Spleen (tissue), 7 donors: Measurements from ENCODE around the gene LYZL4.

ENCODE experiments used
- CTCF ChIP-seq, 11 experiments: fragments of 200-600 bp in 7 of 11; fragments of 450-650 bp in 4 of 11; sonication (generic) in 4 of 11; IDR thresholded peaks in 8 of 11; conservative IDR thresholded peaks in 3 of 11; 1 replicate in 7 of 11; 2 replicates in 4 of 11; pipeline versions ENCODE4 v1.4.0 to v1.8.0; 2016 to 2021; ENCODE audit warnings: antibody characterized with exemption in 11 of 11, inconsistent platforms in 4 of 11, mild to moderate bottlenecking in 1 of 11
- POLR2A ChIP-seq, 3 donors: fragments of 450-650 bp; IDR thresholded peaks; one replicate each; pipeline ENCODE4 v1.5.1; 2017; ENCODE audit warnings: antibody characterized with exemption in 3 of 3, mild to moderate bottlenecking in 1 of 3
- POLR2AphosphoS5 ChIP-seq, 3 donors: sonication (generic); formaldehyde crosslinking; IDR thresholded peaks; one replicate each; pipeline ENCODE4 v1.5.1; 2017; ENCODE audit warnings: antibody characterized with exemption in 3 of 3
- donor health status: DM: no; HTN: no; CAD: no; lungs with moderate emphysema.
- donor health status: DM: no; HTN: no; CAD: no.
- donor health status: DM: no; HTN: no; CAD: no.

- TF ChIP-seq CTCF (IDR thresholded peaks at IDR 0.05 in 8 of 11, conservative IDR thresholded peaks at IDR 0.05 in 3 of 11) (no peak), POLR2A (IDR thresholded peaks at IDR 0.05) (no peak), POLR2AphosphoS5 (IDR thresholded peaks at IDR 0.05) (no peak)
These were observed 2.2 kb upstream of the LYZL4 start for GRCh38 chr3:42412526-42413155.
